Measurements from ENCODE around the gene DPH1.

Gene DPH1

DNA sequence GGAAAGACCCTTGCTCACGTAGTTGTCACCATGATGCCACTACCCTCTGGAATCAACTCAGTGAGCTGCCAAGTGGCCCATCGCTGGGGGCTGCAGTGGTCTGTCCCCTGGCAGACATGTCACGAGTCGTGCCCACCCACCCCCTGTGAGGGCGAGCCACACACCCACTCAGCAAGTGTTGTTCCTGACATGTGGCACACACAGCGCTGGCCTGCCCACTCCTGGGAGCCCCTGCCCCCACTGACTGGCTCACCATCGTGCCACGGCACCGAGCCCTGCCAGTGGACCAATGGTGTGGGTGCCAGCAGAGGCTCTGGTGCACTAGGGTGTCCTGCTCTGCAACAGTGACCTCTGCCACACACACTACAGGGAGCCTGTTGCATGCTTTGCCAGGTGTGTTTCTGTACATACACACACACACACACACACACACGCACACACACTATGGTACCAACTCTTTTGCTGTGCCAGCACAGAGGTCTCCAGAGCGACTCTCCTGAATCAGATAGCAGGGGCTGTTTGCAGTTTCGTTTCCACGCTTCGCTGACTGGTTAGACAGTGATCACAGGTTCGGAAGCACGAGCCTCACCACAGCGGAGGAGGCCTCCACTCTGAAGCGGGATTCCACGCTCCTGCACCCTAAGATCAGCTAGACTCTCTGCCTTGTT, 12.5 kb upstream of the DPH1 start:
- DNase-seq (ENCODE audit: low read depth) = no peak
- H3K4me3 ChIP-seq (replicated peaks; ENCODE audit: low read depth, low read length) = no peak overlapping the region
- TF ChIP-seq, protein P1, sequence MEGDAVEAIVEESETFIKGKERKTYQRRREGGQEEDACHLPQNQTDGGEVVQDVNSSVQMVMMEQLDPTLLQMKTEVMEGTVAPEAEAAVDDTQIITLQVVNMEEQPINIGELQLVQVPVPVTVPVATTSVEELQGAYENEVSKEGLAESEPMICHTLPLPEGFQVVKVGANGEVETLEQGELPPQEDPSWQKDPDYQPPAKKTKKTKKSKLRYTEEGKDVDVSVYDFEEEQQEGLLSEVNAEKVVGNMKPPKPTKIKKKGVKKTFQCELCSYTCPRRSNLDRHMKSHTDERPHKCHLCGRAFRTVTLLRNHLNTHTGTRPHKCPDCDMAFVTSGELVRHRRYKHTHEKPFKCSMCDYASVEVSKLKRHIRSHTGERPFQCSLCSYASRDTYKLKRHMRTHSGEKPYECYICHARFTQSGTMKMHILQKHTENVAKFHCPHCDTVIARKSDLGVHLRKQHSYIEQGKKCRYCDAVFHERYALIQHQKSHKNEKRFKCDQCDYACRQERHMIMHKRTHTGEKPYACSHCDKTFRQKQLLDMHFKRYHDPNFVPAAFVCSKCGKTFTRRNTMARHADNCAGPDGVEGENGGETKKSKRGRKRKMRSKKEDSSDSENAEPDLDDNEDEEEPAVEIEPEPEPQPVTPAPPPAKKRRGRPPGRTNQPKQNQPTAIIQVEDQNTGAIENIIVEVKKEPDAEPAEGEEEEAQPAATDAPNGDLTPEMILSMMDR (IDR thresholded peaks at IDR 0.05; ENCODE audit: low read length, missing control alignments) = no peak

DNA sequence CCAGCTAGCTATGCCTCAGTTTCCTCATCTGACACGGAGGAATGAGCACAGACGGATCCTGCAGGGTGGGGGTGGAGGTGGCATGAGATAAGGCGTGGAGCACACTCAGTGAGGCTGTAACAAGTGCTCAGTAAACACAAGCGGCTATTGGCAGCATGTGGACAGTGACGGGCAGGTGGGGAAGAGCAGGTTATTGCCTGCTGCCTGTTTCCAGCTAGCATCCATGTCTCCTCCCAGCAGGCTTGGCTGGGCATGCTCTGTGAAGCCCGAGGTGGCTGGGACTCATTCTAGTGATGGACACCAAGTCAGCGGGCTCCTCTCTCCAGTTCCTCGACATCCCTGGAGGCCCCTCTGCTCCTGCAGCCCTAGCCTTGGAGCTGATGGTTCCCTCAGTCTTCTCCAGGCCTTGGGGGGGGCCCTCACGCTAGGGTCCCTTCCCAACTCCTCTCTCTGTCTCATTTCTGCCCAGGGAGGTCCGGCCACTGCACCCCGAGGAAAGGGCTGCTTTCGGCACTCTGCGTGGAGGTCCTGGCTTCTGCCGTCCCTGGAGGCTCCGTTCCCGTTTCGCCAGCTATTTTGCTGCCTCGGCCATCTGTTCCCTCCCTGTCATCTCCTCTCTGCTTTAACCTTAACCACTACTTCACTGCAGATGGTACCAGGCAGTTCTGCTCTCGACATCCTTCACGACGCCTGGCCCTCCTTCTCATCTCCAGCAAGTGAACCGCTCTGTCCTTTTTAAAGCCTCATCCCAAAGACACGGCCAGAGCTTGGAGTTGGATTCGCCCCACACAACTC, 11.0 kb upstream of the DPH1 start:
- no peak overlapping the region for H3K4me3 ChIP-seq (replicated peaks; ENCODE audit: low read depth, low read length)
- DNase-seq (ENCODE audit: low read depth) = no peak
- TF ChIP-seq, protein P1 (IDR thresholded peaks at IDR 0.05; ENCODE audit: low read length, missing control alignments) = no peak

DNA sequence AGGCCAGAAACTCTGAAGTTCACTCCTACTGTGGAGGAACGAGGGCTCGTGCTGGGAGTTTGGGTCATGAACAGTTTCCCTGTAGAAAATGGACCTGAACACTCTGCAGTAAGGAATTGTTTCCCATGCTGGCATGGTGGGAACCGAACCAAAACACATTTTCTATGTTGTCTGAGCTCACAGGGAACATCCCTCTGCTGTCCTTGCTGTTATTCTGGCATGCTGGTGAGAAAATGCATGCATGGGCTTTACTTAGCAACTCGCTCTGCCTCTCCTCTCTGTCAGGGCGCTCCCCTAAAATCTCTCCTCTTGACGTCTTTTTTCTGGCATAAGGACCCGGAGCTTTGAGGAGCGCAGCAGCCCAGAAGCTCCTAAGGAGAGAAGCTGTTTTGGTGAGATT, 10.2 kb upstream of the DPH1 start:
- DNase-seq (ENCODE audit: low read depth) = no peak
- TF ChIP-seq, protein P1 (IDR thresholded peaks at IDR 0.05; ENCODE audit: low read length, missing control alignments) = no peak
- H3K4me3 ChIP-seq (replicated peaks; ENCODE audit: low read depth, low read length) = no peak overlapping the region

DNA sequence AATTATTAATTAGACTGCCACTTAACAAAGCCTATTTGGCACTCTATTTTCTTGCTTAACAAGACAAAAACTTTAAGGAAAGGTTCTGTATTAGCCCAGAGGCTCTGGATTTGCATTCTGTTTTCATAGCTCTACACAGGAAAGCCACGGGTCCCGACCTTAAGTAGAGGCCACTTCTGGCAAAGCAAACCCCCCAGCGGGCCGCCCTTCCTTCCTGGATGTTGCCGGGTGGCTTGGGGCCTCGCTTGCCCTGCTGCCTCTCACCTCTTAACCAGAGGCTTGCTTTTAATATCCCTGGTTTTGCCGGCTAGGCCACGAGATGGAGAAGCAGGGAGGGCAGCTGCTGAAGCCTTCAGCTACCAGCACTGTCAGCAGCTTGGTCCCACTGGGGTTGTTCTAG, 9.2 kb upstream of the DPH1 start:
- TF ChIP-seq, protein P1 (IDR thresholded peaks at IDR 0.05; ENCODE audit: low read length, missing control alignments) = no peak
- H3K4me3 ChIP-seq (replicated peaks; ENCODE audit: low read depth, low read length) = no peak overlapping the region

DNA sequence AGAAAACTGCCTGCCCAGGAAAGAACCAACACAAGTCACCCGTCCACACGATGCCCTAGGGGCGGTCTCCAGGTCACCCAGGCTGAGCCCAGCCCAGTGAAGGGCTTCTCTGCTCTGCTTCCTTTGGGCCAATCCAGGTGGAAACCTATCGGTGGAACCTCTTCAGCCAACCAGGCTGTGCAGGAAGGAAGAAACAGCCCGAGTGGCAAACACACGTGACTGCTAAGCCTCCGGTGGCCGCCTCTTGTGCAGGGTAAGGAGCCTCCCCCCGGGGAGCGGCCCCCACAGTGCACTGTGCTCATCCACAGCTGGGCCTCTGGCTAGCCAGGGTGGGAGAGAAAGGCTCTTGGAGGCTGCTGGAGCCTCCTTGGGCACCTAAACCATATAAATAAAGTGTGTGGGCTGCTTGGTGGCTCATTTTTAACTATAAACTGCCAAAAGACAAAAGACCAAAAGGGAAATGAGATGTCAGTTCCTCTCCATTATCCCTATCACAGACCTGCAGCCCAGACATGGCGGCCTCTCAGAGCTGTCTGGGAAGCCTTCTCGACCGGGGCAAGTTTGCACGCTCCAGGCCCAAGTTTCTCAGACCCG, 7.2 kb upstream of the DPH1 start:
- DNase-seq (ENCODE audit: low read depth) = no peak
- no peak overlapping the region for H3K4me3 ChIP-seq (replicated peaks; ENCODE audit: low read depth, low read length)
- TF ChIP-seq, protein P1 (IDR thresholded peaks at IDR 0.05; ENCODE audit: low read length, missing control alignments) = no peak

More for the DNA sequence above, 9.2 kb upstream of the DPH1 start:
- no peak for DNase-seq (ENCODE audit: low read depth)

DNA sequence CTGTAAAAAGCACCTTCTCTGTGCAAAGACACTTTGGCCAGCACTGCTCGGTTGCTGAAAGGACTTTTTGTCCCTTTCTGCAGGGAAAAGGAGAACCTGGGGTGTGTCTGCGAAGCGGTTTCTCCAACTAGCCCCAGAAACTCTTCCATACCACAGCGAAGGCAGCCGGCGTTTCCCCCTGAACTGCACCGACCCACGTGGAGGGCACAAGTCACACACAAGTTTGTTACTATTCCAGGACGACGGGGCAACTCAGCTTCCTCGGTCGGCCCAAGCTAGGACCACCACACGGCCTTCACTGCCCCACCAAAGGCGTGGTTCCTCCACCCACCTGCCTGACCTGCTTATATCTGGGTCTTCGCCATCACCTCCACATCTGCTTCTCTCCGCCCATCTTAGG, 6.7 kb upstream of the DPH1 start:
- TF ChIP-seq, protein P1 (IDR thresholded peaks at IDR 0.05; ENCODE audit: low read length, missing control alignments) = no peak
- DNase-seq (ENCODE audit: low read depth) = no peak
- H3K4me3 ChIP-seq (replicated peaks; ENCODE audit: low read depth, low read length) = no peak overlapping the region

Data from fibroblast of pulmonary artery (primary cell).